Mucosa of rectum (tissue), 2 donors: ENCODE data around the gene ANKRD13D.

Source experiments
- H3K27ac ChIP-seq, 2 donors: one replicate each; pipeline ENCODE4 v1.7.0; 2013; ENCODE audit warnings: inconsistent platforms in 2 of 2, low read depth in 2 of 2, low read length in 2 of 2
- H3K27me3 ChIP-seq, 2 donors: one replicate each; pipeline ENCODE4 v1.7.0; 2013; ENCODE audit warnings: low read length in 2 of 2; ENCODE audit not compliant: control insufficient read depth in 2 of 2, insufficient read depth in 2 of 2
- H3K36me3 ChIP-seq, 2 donors: one replicate each; pipeline ENCODE4 v1.7.0; 2013; ENCODE audit warnings: low read length in 2 of 2; ENCODE audit not compliant: control insufficient read depth in 2 of 2, insufficient read depth in 2 of 2
- H3K4me1 ChIP-seq, 2 donors: one replicate each; pipeline ENCODE4 v1.7.0; 2013; ENCODE audit warnings: low read length in 2 of 2, mild to moderate bottlenecking in 1 of 2; ENCODE audit not compliant: control insufficient read depth in 2 of 2, insufficient read depth in 2 of 2
- H3K4me3 ChIP-seq, 2 donors: one replicate each; pipeline ENCODE4 v1.7.0; 2013; ENCODE audit warnings: low read length in 2 of 2
- H3K9ac ChIP-seq, 2 donors: one replicate each; pipeline ENCODE4 v1.7.0; 2013; ENCODE audit warnings: low read length in 2 of 2, low read depth in 1 of 2, mild to moderate bottlenecking in 1 of 2
- H3K9me3 ChIP-seq, 2 donors: one replicate each; pipeline ENCODE4 v1.7.0; 2013; ENCODE audit warnings: low read length in 2 of 2; ENCODE audit not compliant: control insufficient read depth in 2 of 2
- donor health status: healthy.
- donor health status: Normal muscosa, but diverticular disease.

The ANKRD13D gene

DNA sequence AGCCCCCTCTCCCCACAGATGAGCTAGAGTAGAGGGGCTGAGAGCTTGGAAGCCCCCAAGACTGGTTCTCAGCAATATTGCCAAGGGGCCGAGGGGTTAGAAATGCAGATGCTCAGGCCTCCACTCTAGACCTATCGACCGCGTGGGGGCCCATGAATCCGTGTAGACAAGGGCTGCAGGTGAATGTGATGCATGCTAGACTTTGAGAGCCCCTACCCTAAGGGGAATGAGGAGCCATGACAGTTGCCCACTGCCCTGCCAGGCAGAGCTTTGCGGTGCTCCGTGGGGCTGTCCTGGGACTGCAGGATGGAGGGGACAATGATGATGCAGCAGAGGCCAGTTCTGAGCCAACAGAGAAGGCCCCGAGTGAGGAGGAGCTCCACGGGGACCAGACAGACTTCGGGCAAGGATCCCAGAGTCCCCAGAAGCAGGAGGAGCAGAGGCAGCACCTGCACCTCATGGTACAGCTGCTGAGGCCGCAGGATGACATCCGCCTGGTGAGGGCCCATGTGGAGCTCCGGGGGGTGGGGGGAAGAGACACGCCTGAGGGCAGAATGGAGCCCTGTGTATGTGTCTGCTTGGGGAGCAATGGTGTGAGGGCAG is 15.5 kb downstream of the ANKRD13D start:
- Histone ChIP-seq H3K9me3 (no peaks in the 10 kb centered on the region), H3K4me1 (peaks cover 15 to 27% of the 10 kb centered on the region in 2 donors), H3K27ac (no peak overlapping the region), H3K27me3 (no peaks in the 10 kb centered on the region), H3K4me3 (peak overlapping the region; percentile 77 to 79), H3K36me3 (peaks cover 28 to 42% of the 10 kb centered on the region in 2 donors), H3K9ac (peak overlapping the region; percentile 72 to 95)

- H3K9ac ChIP-seq = no peak overlapping the region
- no peaks in the 10 kb centered on the region for H3K27me3 ChIP-seq
- no peaks in the 10 kb centered on the region for H3K9me3 ChIP-seq
- peaks cover 14 to 28% of the 10 kb centered on the region in 2 donors for H3K4me1 ChIP-seq
- H3K4me3 ChIP-seq = no peak overlapping the region
- no peak overlapping the region for H3K27ac ChIP-seq
- peaks cover 25 to 37% of the 10 kb centered on the region in 2 donors for H3K36me3 ChIP-seq
Observed at GRCh38 chr11:67306769-67307544, 17.9 kb downstream of the ANKRD13D start.

GRCh38 chr11:67307545-67308001 is 18.5 kb downstream of the ANKRD13D start:
- Histone ChIP-seq H3K4me1 (peaks cover 15 to 28% of the 10 kb centered on the region in 2 donors), H3K36me3 (peaks cover 25 to 37% of the 10 kb centered on the region in 2 donors), H3K9me3 (no peaks in the 10 kb centered on the region), H3K27me3 (no peaks in the 10 kb centered on the region), H3K4me3 (no peak overlapping the region), H3K27ac (no peak overlapping the region), H3K9ac (no peak overlapping the region)

DNA sequence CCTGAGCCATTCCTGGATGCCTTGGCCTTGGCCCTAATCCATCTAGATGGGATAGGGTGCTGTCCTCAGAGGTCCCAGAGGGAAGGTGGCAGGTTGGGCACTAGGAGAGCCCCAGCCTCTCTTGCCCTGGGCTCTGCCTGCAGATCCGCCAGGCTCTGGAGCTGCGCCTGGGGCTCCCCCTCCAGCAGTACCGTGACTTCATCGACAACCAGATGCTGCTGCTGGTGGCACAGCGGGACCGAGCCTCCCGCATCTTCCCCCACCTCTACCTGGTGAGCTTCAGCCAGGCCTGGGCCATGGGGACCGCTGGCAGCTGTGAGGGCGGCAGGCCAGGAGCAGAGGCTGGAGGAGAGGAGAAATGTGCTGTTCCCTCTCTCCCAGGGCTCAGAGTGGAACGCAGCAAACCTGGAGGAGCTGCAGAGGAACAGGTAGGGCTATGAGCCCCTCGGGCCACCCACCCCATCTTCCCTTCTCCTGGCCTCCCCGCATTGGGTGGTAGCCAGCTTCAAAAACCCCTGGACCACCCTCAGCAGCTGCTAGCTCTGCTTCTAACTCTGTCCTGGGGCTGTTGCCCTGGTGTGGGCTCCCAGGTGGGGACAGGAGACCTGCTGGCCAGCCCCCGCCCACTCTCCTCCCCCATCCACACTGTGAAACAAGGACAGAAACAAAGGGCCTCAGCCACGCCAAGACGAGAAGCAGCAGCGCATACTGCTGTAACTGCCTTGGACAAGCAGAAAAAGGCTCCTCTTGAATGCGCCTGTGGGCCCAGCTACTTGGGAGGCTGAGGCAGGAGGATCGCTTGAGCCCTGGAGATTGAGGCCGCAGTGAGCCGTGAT is 19.1 kb downstream of the ANKRD13D start:
- H3K27ac ChIP-seq = no peak overlapping the region
- H3K4me1 ChIP-seq = peaks cover 21 to 32% of the 10 kb centered on the region in 2 donors
- H3K36me3 ChIP-seq = peaks cover 25 to 37% of the 10 kb centered on the region in 2 donors
- no peaks in the 10 kb centered on the region for H3K27me3 ChIP-seq
- H3K9ac ChIP-seq = no peak overlapping the region
- no peak overlapping the region for H3K4me3 ChIP-seq
- no peaks in the 10 kb centered on the region for H3K9me3 ChIP-seq

DNA sequence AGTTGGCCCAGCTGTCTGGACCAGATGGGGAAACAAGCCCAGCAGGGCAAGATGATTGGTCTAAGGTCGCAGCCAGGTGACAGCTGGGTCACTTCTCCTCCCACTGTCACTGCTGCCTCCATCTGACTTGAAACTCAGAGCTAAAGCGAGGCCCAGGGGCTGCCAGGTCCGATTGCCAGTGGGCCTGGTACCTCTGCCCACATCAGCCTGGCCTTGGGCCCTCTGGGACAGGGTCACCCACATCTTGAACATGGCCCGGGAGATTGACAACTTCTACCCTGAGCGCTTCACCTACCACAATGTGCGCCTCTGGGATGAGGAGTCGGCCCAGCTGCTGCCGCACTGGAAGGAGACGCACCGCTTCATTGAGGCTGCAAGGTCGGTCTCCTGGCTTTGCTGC is 20.1 kb downstream of the ANKRD13D start:
- Histone ChIP-seq H3K27ac (no peak overlapping the region), H3K4me1 (peaks cover 23 to 37% of the 10 kb centered on the region in 2 donors), H3K9ac (no peak overlapping the region), H3K36me3 (peaks cover 25 to 37% of the 10 kb centered on the region in 2 donors), H3K27me3 (no peaks in the 10 kb centered on the region), H3K9me3 (no peaks in the 10 kb centered on the region), H3K4me3 (no peak overlapping the region)

DNA sequence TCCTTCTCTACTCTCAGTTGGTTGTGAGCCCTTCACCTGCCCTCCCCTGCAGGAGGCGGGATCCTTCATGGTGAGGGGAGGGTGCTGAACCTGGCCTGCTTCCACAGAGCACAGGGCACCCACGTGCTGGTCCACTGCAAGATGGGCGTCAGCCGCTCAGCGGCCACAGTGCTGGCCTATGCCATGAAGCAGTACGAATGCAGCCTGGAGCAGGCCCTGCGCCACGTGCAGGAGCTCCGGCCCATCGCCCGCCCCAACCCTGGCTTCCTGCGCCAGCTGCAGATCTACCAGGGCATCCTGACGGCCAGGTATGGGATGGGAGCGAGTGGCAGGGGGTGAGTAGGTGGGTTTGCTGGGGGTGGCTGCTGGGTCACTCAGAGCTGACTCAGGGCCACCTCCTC is 20.6 kb downstream of the ANKRD13D start:
- H3K9me3 ChIP-seq = no peaks in the 10 kb centered on the region
- no peak overlapping the region for H3K9ac ChIP-seq
- peaks cover 25 to 37% of the 10 kb centered on the region in 2 donors for H3K36me3 ChIP-seq
- no peak overlapping the region for H3K27ac ChIP-seq
- H3K4me3 ChIP-seq = no peak overlapping the region
- no peaks in the 10 kb centered on the region for H3K27me3 ChIP-seq
- peaks cover 18 to 35% of the 10 kb centered on the region in 2 donors for H3K4me1 ChIP-seq

GRCh38 chr11:67310246-67311050 is 21.3 kb downstream of the ANKRD13D start:
- no peak overlapping the region for H3K27ac ChIP-seq

GRCh38 chr11:67311051-67311555 is 22.0 kb downstream of the ANKRD13D start:
- Histone ChIP-seq H3K36me3 (peaks cover 25 to 37% of the 10 kb centered on the region in 2 donors), H3K4me1 (peaks cover 15 to 31% of the 10 kb centered on the region in 2 donors), H3K9me3 (no peaks in the 10 kb centered on the region), H3K9ac (peak overlapping the region in 1 of 2 donors; percentile 74), H3K4me3 (no peak overlapping the region), H3K27ac (peak overlapping the region; percentile 87 to 93), H3K27me3 (no peaks in the 10 kb centered on the region)

More at GRCh38 chr11:67310246-67311050, 21.3 kb downstream of the ANKRD13D start:
- H3K36me3 ChIP-seq = peaks cover 25 to 37% of the 10 kb centered on the region in 2 donors
- H3K9ac ChIP-seq = no peak overlapping the region
- H3K9me3 ChIP-seq = no peaks in the 10 kb centered on the region
- no peaks in the 10 kb centered on the region for H3K27me3 ChIP-seq
- H3K4me3 ChIP-seq = no peak overlapping the region
- peaks cover 15 to 31% of the 10 kb centered on the region in 2 donors for H3K4me1 ChIP-seq

GRCh38 chr11:67311556-67312082 is 22.5 kb downstream of the ANKRD13D start:
- Histone ChIP-seq H3K27me3 (no peaks in the 10 kb centered on the region), H3K4me1 (peaks cover 15 to 31% of the 10 kb centered on the region in 2 donors), H3K9ac (peak overlapping the region in 1 of 2 donors; percentile 74), H3K4me3 (no peak overlapping the region), H3K9me3 (no peaks in the 10 kb centered on the region), H3K36me3 (peaks cover 25 to 36% of the 10 kb centered on the region in 2 donors), H3K27ac (peak overlapping the region; percentile 87 to 93)
